GM12873 (cell line): ENCODE measurements around the gene WASHC4.

ENCODE experiments used
- TF ChIP-seq, protein P1 (sequence below): IDR thresholded peaks from 2 replicates; pipeline ENCODE4 v1.5.1; 2012; ENCODE audit warnings: low read depth, mild to moderate bottlenecking, moderate library complexity, low read length, control low read depth; ENCODE audit not compliant: insufficient read depth; ENCODE audit errors: missing control alignments

The WASHC4 gene

DNA sequence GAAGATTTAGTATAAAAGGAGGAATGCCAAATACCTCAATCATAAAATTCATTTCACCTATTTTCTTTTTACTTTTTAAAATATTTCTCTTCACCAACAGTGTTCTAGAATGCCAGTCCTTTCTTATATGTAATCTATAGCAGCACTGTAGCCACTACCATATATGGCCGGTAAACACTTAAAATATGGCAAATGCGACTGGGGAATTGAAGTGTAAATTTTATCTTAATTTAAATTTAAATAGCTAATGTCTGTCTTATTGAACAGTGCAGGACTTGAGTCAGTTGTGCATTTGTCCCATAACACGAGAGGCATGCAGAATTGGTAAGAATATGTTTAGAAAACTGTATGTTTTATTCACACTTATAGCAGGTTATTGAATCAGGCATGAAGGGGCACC, 50.1 kb downstream of the WASHC4 start:
- TF ChIP-seq, protein P1, sequence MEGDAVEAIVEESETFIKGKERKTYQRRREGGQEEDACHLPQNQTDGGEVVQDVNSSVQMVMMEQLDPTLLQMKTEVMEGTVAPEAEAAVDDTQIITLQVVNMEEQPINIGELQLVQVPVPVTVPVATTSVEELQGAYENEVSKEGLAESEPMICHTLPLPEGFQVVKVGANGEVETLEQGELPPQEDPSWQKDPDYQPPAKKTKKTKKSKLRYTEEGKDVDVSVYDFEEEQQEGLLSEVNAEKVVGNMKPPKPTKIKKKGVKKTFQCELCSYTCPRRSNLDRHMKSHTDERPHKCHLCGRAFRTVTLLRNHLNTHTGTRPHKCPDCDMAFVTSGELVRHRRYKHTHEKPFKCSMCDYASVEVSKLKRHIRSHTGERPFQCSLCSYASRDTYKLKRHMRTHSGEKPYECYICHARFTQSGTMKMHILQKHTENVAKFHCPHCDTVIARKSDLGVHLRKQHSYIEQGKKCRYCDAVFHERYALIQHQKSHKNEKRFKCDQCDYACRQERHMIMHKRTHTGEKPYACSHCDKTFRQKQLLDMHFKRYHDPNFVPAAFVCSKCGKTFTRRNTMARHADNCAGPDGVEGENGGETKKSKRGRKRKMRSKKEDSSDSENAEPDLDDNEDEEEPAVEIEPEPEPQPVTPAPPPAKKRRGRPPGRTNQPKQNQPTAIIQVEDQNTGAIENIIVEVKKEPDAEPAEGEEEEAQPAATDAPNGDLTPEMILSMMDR = no peak

DNA sequence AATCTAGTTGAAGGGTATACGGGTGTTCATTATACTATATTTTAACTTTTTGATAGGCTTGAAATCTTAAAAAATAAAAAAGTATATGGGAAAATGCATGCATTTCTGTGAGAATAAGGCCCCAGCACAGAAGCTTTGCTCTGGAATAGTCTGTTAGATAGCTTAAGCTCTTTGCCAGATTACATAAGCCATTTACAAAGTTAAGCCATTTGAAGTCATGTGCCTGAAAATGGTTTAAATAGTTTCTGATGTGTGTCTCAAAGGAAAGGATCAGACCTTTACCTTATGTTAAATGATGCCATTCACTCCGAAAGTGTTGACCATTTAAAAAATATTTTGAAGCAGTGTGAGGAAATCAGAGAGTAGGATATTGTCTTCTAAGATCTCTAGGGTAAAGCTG, 51.3 kb downstream of the WASHC4 start:
- TF ChIP-seq, protein P1 = no peak

DNA sequence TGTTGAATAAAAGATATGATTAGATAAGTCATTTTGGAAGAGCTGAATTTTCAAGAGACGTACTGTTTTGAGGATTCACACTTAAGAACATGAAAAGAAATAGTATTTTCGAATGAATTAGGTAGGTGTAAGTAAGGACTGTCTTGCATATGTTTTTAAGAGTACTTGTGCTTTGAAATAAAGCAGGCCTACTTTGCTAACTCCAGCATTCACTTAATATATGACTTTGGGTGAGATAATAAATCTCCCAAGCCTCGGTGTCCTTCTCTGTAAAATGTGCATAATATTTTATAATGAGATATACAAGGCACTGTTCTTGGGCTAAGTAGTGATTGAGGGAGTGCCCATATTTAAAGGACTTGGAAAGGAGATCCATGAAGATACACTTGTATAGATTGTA, 54.6 kb downstream of the WASHC4 start:
- TF ChIP-seq, protein P1 = no peak

DNA sequence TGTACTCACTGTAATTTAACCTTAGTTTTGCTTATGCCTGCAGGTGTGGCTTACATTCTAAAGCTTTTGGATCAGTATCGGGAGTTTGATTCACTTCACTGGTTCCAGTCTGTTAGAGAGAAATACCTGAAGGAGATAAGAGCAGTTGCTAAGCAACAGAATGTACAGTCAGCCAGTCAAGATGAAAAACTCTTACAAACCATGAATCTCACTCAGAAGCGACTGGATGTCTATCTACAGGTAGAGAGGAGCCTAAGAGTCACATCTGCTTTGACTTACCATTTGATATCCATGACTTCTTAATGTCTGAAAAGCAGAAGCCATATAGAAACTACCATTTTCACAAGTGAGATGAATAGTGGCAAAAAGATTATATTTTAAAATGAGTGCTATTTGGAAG, 56.5 kb downstream of the WASHC4 start:
- TF ChIP-seq, protein P1 = no peak

DNA sequence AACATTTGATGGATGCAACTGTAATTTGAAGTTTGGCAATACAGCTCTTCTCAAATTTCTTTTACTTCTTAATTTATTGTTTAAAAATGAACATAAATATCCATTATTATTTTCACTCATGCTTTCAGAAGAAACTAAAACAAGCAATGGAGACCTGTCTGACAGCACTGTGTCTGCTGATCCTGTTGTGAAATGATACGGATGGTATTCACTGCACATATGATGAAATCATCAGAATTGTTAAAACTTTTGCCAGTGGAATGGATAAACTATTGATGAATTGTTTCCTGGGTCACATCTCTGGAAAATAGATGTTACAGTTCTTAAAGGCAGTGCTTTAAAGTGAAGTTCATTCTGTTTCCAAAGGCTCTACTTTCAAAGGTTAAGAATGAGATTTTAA, 59.2 kb downstream of the WASHC4 start:
- TF ChIP-seq, protein P1 = no peak

DNA sequence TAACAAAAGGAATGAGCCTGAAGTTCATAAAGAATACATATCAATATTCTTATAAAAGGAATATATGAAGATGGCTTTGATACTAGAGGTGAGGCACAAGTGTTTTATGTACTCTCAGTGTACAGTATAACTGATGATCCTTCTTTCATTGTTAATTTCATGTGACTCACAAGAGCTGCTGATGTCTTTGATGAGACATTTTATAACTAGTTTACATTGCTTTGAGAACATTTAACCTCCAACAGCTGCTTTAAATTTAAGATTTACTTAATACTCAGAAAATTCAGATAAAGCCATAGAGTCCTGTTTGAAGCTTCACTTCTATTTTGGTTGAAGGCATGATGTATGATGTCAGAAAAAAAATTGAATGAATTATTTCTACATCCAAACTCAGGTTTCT, 59.8 kb downstream of the WASHC4 start:
- TF ChIP-seq, protein P1 = no peak

DNA sequence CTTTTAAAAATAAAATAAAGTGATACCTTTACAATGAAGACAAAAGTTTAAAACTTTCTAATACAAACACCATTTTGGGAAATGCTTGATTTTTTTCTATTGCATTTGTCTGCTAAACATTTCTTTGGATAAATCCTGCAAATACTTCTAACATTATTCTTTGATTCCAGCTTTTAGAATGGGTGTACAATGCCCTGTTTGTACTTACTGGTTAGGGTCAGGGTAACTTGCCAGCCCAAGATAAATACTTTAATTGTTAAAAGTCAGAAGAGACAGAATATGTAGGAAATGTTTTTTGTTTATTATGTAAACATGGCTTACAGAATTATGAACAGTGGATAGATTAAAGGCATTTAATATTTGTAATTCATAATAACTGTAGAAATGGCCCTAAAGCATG, 60.5 kb downstream of the WASHC4 start:
- TF ChIP-seq, protein P1 = no peak

DNA sequence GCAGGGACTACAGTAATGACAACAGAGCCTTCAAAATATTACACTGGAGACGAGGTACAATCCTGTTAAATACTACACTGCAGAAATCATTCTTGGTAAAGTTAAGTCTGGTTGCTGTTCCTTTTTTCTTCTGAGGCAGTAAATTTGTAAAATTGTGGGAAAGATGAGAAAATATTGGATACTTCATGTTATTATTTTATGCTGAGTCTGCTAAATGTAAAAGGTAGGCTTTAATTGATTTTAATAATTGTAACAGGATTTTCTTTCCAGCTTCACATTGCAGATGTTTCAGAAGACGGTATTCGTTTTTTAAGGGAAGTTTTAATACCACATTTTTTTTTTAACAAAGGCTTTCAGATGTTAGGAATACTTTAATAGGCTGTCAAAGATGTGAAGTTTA, 62.6 kb downstream of the WASHC4 start:
- TF ChIP-seq, protein P1 = no peak
